HG03378 (cell line): Measurements from ENCODE around the gene DDX10.
"Not testable (repeated sequence)": the region's sequence is repeated elsewhere in the genome, so short reads cannot be mapped to it uniquely, and the experiment has no call there.

ENCODE experiments used
- ATAC-seq: cut with Tn5 transposase; IDR thresholded peaks from one replicate; pipeline ENCODE4 v1.9.1; 2021; ENCODE audit warnings: mild to moderate bottlenecking, moderate library complexity; ENCODE audit not compliant: unreplicated experiment

DDX10 gene

DNA sequence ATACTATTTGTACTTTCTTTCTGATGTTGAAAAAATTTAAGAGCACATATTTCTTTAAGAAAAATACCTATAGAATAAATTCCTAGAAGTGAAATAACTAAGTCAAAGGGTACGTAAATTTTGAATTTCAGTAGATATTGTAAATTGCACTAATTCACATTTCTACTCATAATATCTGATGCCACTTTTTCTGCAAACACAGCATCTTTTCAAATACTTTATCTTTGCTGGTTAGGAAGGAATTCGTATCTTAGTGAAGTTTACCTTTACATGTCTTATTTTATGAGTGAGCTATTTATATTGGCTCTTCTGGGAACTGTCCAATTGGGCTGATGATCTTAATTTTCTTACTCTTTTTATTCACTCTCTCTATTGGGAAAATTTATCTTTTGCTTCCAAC, 148.2 kb downstream of the DDX10 start:
- ATAC-seq, result no peak

DNA sequence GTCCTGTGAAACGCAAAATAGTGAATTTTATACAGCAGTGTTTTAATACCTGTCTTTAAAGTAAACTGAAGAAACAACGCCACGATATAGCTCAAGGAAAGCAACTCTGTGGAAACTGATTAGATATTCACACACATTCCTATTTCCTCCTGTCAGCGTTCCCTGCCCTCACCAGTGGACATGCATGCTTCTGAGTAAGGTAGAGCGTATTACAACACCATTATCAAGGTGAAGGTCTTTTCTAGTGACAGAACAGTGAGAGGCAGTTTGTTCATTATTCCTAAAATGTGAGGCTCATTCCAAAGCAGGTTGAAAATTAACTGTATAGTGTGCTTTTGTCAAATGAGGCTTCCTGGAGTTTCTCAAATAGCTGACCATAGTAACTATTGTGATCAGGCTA, 153.1 kb downstream of the DDX10 start:
- ATAC-seq, result no peak

GRCh38 chr11:108818971-108819370, 154.1 kb downstream of the DDX10 start:
- ATAC-seq, result no peak

- no peak for ATAC-seq
Measured at GRCh38 chr11:108819957-108820356, 155.1 kb downstream of the DDX10 start.

DNA sequence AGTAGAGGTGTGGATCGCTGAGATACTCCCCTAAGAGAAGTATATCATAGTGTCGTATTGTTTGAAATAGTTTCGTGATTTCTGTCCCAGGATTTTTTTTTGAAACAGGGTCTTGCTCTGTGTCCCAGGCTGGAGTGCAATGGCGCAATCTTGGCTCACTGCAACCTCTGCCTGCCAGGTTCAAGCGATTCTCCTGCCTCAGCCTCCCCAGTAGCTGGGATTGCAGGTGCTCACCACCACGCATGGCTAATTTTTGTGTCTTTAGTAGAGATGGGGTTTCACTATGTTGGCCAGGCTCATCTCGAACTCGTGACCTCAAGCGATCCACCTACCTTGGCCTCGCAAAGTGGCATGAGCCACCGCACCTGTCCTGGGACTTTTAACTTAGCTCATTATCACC, 159.1 kb downstream of the DDX10 start:
- ATAC-seq, result not testable (repeated sequence)

- no peak for ATAC-seq
Measured at GRCh38 chr11:108824545-108824944, 159.7 kb downstream of the DDX10 start.

DNA sequence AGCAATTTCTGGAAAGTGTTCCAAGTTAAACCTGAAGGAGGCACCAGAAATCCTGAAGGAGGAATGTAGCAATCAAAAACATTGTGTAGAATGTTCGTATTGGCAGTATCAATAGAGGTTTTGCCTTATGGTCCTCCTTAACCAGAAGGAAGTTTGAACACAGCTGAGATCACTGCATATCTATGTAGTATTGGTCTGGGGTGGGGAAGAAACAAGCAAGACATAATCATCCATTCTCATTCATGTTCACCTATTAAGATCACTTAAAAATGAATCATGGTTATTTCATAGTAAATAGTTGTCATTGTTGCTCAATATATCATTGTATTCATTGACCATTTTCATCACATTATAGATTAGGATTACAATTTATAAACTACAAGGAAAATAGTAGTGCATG, 160.5 kb downstream of the DDX10 start:
- ATAC-seq, result no peak

DNA sequence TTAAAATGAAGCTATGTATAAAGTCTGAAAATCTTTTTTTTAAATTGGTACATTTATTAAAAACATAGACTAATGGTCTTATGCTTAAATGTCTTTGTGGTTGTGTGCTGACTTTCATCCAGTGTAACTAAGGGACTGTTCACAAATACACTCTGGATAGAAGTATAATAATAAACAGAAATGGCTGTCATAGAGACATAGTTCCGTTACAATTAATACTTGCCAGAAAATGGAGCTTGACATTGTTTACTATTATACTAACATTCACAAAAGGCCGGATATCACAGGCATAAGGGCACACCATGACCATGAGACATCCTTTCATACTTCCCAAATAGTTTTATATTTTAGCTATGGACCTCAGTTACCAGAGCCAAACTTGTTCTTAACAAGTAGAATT, 161.3 kb downstream of the DDX10 start:
- no peak for ATAC-seq

GRCh38 chr11:108835624-108836023, 170.8 kb downstream of the DDX10 start:
- ATAC-seq, result no peak

DNA sequence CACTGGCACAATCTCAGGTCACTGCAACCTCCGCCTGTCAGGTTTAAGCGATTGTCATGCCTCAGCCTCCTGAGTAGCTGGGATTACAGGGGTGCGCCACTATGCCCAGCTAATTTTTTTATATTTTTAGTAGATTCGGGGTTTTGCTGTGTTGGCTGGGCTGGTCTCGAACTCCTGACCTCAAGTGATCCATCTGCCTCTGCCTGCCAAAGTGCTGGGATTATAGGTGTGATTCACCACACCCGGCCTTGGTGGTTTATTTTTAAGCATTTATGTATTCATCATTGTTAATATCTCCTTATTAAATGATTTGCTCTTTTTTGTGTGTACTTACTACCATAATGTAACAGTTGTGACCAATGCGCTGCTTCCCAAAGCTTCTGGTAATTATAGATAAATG, 171.7 kb downstream of the DDX10 start:
- ATAC-seq, result no peak

DNA sequence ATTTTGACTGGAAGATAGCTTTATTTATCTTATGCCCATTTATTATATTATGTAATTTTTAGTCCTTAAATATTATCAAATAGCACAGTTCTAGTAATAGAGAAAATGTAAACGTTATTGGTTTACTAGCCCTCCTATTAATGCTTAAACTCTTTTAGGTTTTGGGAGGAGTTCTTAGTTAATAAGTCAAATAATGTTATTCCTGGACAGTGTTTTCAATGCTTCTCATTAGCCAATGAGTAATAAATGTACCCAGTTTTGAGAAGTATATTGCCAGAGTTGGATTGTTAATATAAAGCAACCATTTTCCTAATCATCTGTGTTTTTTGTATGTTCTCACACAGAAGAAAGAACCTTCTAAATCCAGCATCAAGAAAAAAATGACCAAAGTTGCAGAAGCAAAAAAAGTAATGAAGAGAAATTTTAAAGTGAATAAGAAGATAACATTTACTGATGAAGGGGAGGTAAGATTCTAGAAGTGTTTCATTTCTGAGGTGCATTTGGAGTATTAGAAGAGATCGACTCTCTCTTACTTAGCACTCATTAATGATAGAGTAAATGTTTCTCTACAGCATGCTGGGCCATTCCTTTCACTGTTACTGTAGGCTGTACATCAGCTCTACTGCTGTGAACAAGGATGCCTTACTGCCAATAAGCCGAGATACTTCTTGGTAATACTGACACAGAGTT, 173.4 kb downstream of the DDX10 start:
- no peak for ATAC-seq

- no peak for ATAC-seq
Measured at GRCh38 chr11:108838792-108839105, 173.9 kb downstream of the DDX10 start.

GRCh38 chr11:108846009-108846408, 181.1 kb downstream of the DDX10 start:
- no peak for ATAC-seq

DNA sequence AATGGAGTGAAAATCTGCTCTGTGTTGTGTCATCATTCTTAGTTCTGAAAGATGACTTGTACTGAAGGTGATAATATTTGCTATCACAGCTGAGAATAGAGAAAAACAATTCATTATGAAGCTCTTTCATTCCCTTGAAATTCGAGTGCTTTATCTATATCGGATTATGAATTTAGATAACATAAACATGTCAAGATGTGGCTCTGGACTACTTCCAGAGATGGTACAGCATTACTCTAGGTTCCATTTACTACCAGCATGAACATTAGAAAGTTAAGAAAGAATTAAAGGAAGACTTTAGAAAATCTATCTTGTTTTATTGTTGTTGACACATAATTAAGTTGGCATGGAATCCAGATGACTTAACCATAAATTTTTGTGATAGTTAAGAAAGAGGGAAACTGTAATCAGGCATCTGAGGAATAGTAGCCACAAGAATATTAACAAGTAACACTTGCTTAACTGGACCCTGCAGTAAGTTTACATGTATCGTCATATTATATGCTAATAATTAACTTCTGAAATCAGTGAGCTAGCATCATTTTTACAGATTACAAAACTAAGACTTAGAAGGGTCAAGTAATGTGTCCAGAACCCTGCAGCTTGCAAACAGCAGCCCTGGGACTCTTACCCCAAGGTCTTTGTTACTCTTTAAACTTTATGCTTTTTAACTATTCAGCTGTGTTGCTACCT, 182.6 kb downstream of the DDX10 start:
- no peak for ATAC-seq

- ATAC-seq, result no peak
Measured at GRCh38 chr11:108851781-108852180, 186.9 kb downstream of the DDX10 start.

GRCh38 chr11:108852701-108853100, 187.8 kb downstream of the DDX10 start:
- ATAC-seq, result no peak

- no peak for ATAC-seq
Measured at GRCh38 chr11:108853151-108853550, 188.3 kb downstream of the DDX10 start.

GRCh38 chr11:108853864-108854263, 189.0 kb downstream of the DDX10 start:
- ATAC-seq, result peak; percentile 41

DNA sequence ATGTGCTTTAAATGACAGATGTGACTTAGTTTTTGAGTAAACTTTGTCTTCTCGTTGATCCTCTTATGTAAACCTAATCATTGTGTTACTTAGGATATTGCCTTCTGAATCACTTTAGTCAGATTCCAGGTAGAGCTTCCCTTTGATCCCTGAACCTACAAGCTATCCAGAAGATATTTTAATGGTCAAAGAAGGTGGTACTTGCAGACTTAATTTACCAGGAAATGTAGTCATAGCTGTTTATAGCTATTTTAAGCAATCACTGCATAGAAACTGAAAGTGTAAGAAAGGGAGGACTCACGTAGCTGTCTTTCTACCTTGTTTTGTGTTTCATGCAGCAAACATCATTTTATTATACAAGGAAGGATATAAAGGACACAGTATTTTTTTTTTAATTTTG, 189.5 kb downstream of the DDX10 start:
- ATAC-seq, result peak; percentile 97

GRCh38 chr11:108857382-108857781, 192.5 kb downstream of the DDX10 start:
- no peak for ATAC-seq

DNA sequence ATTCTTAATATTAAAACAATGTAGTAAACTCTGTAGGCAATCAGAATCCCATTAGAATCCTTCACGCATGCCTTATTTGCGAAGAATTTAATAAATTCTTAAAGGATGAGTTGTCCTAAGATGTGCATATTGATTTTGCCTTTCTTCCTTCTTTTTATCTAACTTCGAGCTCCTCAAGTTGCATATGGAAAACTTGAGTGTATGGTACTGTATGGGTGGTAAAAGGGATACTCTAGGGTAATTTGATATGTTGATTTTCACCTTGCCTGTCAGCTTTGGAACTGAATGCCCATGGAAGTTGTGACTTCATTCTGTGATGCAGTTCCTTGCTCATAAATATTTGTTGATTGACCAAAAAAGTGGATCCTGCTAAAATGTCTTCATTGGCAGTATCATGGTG, 193.8 kb downstream of the DDX10 start:
- no peak for ATAC-seq

GRCh38 chr11:108859510-108859909, 194.6 kb downstream of the DDX10 start:
- no peak for ATAC-seq

GRCh38 chr11:108863528-108863927, 198.7 kb downstream of the DDX10 start:
- ATAC-seq, result no peak
